Right forelimb (tissue), 1 donor: Measurements from ENCODE around the gene USP8.
"Not testable (repeated sequence)": the region's sequence is repeated elsewhere in the genome, so short reads cannot be mapped to it uniquely, and the experiment has no call there.

Source experiments
- DNase-seq: peaks from one replicate; pipeline ENCODE4 v3.0.0-alpha.2; 2018

USP8 gene

GRCh38 chr15:50424066-50424890 is at the start of gene USP8:
USP8 (plus strand) TSS chr15:50424405; CDS start chr15:50439074, 14,669 bp downstream.
- DNase-seq, result peak; percentile 99

- no peak for DNase-seq
These were observed 46.1 kb upstream of the USP8 start for GRCh38 chr15:50377867-50378751.

GRCh38 chr15:50378776-50379175 is 45.4 kb upstream of the USP8 start:
- DNase-seq, result no peak

- DNase-seq, result not testable (repeated sequence)
These were observed 44.8 kb upstream of the USP8 start for GRCh38 chr15:50379413-50379812.

GRCh38 chr15:50380089-50380488 is 44.1 kb upstream of the USP8 start:
- no peak for DNase-seq

- no peak for DNase-seq
These were observed 42.8 kb upstream of the USP8 start for GRCh38 chr15:50381438-50381837.

GRCh38 chr15:50382408-50382807 is 41.8 kb upstream of the USP8 start:
- not testable (repeated sequence) for DNase-seq

GRCh38 chr15:50390554-50391264 is 33.5 kb upstream of the USP8 start:
- no peak for DNase-seq

GRCh38 chr15:50391561-50391960 is 32.6 kb upstream of the USP8 start:
- DNase-seq, result not testable (repeated sequence)

- no peak for DNase-seq
These were observed 12.3 kb upstream of the USP8 start for GRCh38 chr15:50411870-50412269.

GRCh38 chr15:50414624-50415023 is 9.6 kb upstream of the USP8 start:
- DNase-seq, result no peak

- no peak for DNase-seq
These were observed 8.3 kb upstream of the USP8 start for GRCh38 chr15:50415752-50416404.

GRCh38 chr15:50416890-50417289 is 7.3 kb upstream of the USP8 start:
- DNase-seq, result no peak

GRCh38 chr15:50418041-50418583 is 6.1 kb upstream of the USP8 start:
- DNase-seq, result no peak

GRCh38 chr15:50425219-50425618 is 1.0 kb downstream of the USP8 start:
- DNase-seq, result no peak

GRCh38 chr15:50425678-50426246 is 1.6 kb downstream of the USP8 start:
- not testable (repeated sequence) for DNase-seq

GRCh38 chr15:50426428-50426827 is 2.2 kb downstream of the USP8 start:
- DNase-seq, result no peak

- DNase-seq, result no peak
These were observed 7.0 kb downstream of the USP8 start for GRCh38 chr15:50431204-50431603.

- no peak for DNase-seq
These were observed 8.0 kb downstream of the USP8 start for GRCh38 chr15:50432230-50432629.

- no peak for DNase-seq
These were observed 11.6 kb downstream of the USP8 start for GRCh38 chr15:50435772-50436171.

- DNase-seq, result no peak
These were observed 14.0 kb downstream of the USP8 start for GRCh38 chr15:50438251-50438650.

- DNase-seq, result no peak
These were observed 16.7 kb downstream of the USP8 start for GRCh38 chr15:50440932-50441331.
